ENCODE data around the gene KRTAP2-4. TPM values are rescaled to one million over a fixed set of nuclear protein-coding genes. Genes with fewer than 3 reads are reported as not detected.

Gene KRTAP2-4
- total RNA-seq, 2 donors from 2014 or later, result not detected

- Histone ChIP-seq H3K36me3 (no peaks in the 10 kb centered on the region), H3K27ac (no peak overlapping the region), H3K9me3 (no peaks in the 10 kb centered on the region), H3K27me3 (replicated peaks; ENCODE audit: insufficient read depth) (no peaks in the 10 kb centered on the region), H3K4me3 (no peak overlapping the region), H3K4me1 (ENCODE audit: control insufficient read depth in 1 of 2, low read depth in 2 of 2) (no peaks in the 10 kb centered on the region)
- DNase-seq (ENCODE audit: low spot score), result no peak
- TF ChIP-seq CTCF (IDR thresholded peaks at IDR 0.05), result no peak
- ATAC-seq (ENCODE audit: insufficient number of reproducible peaks, low FRiP score, low read depth), result no peak
Measured at GRCh38 chr17:41020336-41020735, 45.3 kb downstream of the KRTAP2-4 start.

- no peak for TF ChIP-seq CTCF (IDR thresholded peaks at IDR 0.05)
- no peaks in the 10 kb centered on the region for H3K27me3 ChIP-seq (replicated peaks; ENCODE audit: insufficient read depth)
Measured at GRCh38 chr17:41019415-41019814, 46.3 kb downstream of the KRTAP2-4 start.

GRCh38 chr17:41018541-41018940, 47.1 kb downstream of the KRTAP2-4 start:
- no peak for ATAC-seq (ENCODE audit: insufficient number of reproducible peaks, low FRiP score, low read depth)
- H3K4me1 ChIP-seq (ENCODE audit: control insufficient read depth in 1 of 2, low read depth in 2 of 2), result no peaks in the 10 kb centered on the region
- DNase-seq (ENCODE audit: low spot score), result no peak
- no peaks in the 10 kb centered on the region for H3K36me3 ChIP-seq
- no peaks in the 10 kb centered on the region for H3K27me3 ChIP-seq (replicated peaks; ENCODE audit: insufficient read depth)
- no peak for TF ChIP-seq CTCF (IDR thresholded peaks at IDR 0.05)
- no peak overlapping the region for H3K27ac ChIP-seq
- no peaks in the 10 kb centered on the region for H3K9me3 ChIP-seq
- H3K4me3 ChIP-seq, result no peak overlapping the region

More at GRCh38 chr17:41019415-41019814, 46.3 kb downstream of the KRTAP2-4 start:
- Histone ChIP-seq H3K36me3 (no peaks in the 10 kb centered on the region), H3K9me3 (no peaks in the 10 kb centered on the region), H3K4me1 (ENCODE audit: control insufficient read depth in 1 of 2, low read depth in 2 of 2) (no peaks in the 10 kb centered on the region), H3K4me3 (no peak overlapping the region), H3K27ac (no peak overlapping the region)
- DNase-seq (ENCODE audit: low spot score), result no peak
- ATAC-seq (ENCODE audit: insufficient number of reproducible peaks, low FRiP score, low read depth), result no peak

- ATAC-seq (ENCODE audit: insufficient number of reproducible peaks, low FRiP score, low read depth) (no peak), DNase-seq (ENCODE audit: low spot score) (no peak)
- H3K9me3 ChIP-seq, result no peaks in the 10 kb centered on the region
- H3K36me3 ChIP-seq, result no peaks in the 10 kb centered on the region
- no peaks in the 10 kb centered on the region for H3K27me3 ChIP-seq (replicated peaks; ENCODE audit: insufficient read depth)
- H3K4me3 ChIP-seq, result no peak overlapping the region
- no peak overlapping the region for H3K27ac ChIP-seq
- no peaks in the 10 kb centered on the region for H3K4me1 ChIP-seq (ENCODE audit: control insufficient read depth in 1 of 2, low read depth in 2 of 2)
- TF ChIP-seq CTCF (IDR thresholded peaks at IDR 0.05), result no peak
Measured at GRCh38 chr17:41016578-41017215, 49.0 kb downstream of the KRTAP2-4 start.

GRCh38 chr17:41015454-41015853, 50.2 kb downstream of the KRTAP2-4 start:
- TF ChIP-seq CTCF (IDR thresholded peaks at IDR 0.05), result no peak
- Histone ChIP-seq H3K4me3 (no peak overlapping the region), H3K36me3 (no peaks in the 10 kb centered on the region), H3K27me3 (replicated peaks; ENCODE audit: insufficient read depth) (no peaks in the 10 kb centered on the region), H3K27ac (no peak overlapping the region), H3K9me3 (no peaks in the 10 kb centered on the region), H3K4me1 (ENCODE audit: control insufficient read depth in 1 of 2, low read depth in 2 of 2) (no peaks in the 10 kb centered on the region)
- no peak for DNase-seq (ENCODE audit: low spot score)
- ATAC-seq (ENCODE audit: insufficient number of reproducible peaks, low FRiP score, low read depth), result no peak

Other genes starting within 250 kb of the KRTAP2-4 start
- 10 to 100 TPM in 1 of 2 donors, 1 to 10 TPM in 1; 2.3 to 13.5 TPM for gene KRT10, start 243.3 kb downstream of the KRTAP2-4 start, total RNA-seq
- not detected for gene KRT12, start 198.7 kb downstream of the KRTAP2-4 start, total RNA-seq
- gene KRT20, start 180.6 kb downstream of the KRTAP2-4 start, total RNA-seq, result 1 to 10 TPM in 1 of 2 donors, not detected in 1; 1.8 TPM
- gene KRT23, start 128.2 kb downstream of the KRTAP2-4 start, total RNA-seq, result under 1 TPM in 1 of 2 donors, not detected in 1; 0.54 TPM
- not detected for gene KRT39, start 98.9 kb downstream of the KRTAP2-4 start, total RNA-seq
- not detected for gene KRT40, start 81.6 kb downstream of the KRTAP2-4 start, total RNA-seq
- gene KRTAP3-3, start 71.7 kb downstream of the KRTAP2-4 start, total RNA-seq, result not detected
- gene KRTAP3-2, start 66.0 kb downstream of the KRTAP2-4 start, total RNA-seq, result not detected
- gene KRTAP3-1, start 56.8 kb downstream of the KRTAP2-4 start, total RNA-seq, result not detected
- not detected for gene KRTAP1-5, start 38.7 kb downstream of the KRTAP2-4 start, total RNA-seq
- not detected for gene KRTAP1-4, start 35.7 kb downstream of the KRTAP2-4 start, total RNA-seq
- gene KRTAP1-3, start 31.0 kb downstream of the KRTAP2-4 start, total RNA-seq, result not detected
- not detected for gene KRTAP1-1, start 24.4 kb downstream of the KRTAP2-4 start, total RNA-seq
- not detected for gene KRTAP2-1, start 18.6 kb downstream of the KRTAP2-4 start, total RNA-seq
- not detected for gene KRTAP2-2, start 10.6 kb downstream of the KRTAP2-4 start, total RNA-seq
- not detected for gene KRTAP2-3, start 5.8 kb downstream of the KRTAP2-4 start, total RNA-seq
- not detected for gene KRTAP4-7, start 18.3 kb upstream of the KRTAP2-4 start, total RNA-seq
- not detected for gene KRTAP4-8, start 32.3 kb upstream of the KRTAP2-4 start, total RNA-seq
- gene KRTAP4-16, start 36.3 kb upstream of the KRTAP2-4 start, total RNA-seq, result not detected
- not detected for gene KRTAP4-9, start 39.5 kb upstream of the KRTAP2-4 start, total RNA-seq
- not detected for gene KRTAP4-11, start 52.5 kb upstream of the KRTAP2-4 start, total RNA-seq
- gene KRTAP4-12, start 58.3 kb upstream of the KRTAP2-4 start, total RNA-seq, result not detected
- not detected for gene KRTAP4-6, start 74.7 kb upstream of the KRTAP2-4 start, total RNA-seq
- not detected for gene KRTAP4-5, start 83.9 kb upstream of the KRTAP2-4 start, total RNA-seq
- not detected for gene KRTAP4-4, start 94.9 kb upstream of the KRTAP2-4 start, total RNA-seq
- gene KRTAP4-3, start 102.3 kb upstream of the KRTAP2-4 start, total RNA-seq, result not detected
- gene KRTAP4-2, start 112.3 kb upstream of the KRTAP2-4 start, total RNA-seq, result not detected
- not detected for gene KRTAP4-1, start 119.0 kb upstream of the KRTAP2-4 start, total RNA-seq
- not detected for gene KRTAP9-1, start 124.0 kb upstream of the KRTAP2-4 start, total RNA-seq
- gene KRTAP9-2, start 160.8 kb upstream of the KRTAP2-4 start, total RNA-seq, result not detected
- not detected for gene KRTAP9-3, start 166.6 kb upstream of the KRTAP2-4 start, total RNA-seq
- not detected for gene KRTAP9-8, start 172.1 kb upstream of the KRTAP2-4 start, total RNA-seq
- not detected for gene KRTAP9-4, start 183.8 kb upstream of the KRTAP2-4 start, total RNA-seq
- not detected for gene KRTAP9-9, start 189.5 kb upstream of the KRTAP2-4 start, total RNA-seq
- gene KRTAP9-6, start 199.5 kb upstream of the KRTAP2-4 start, total RNA-seq, result not detected
- not detected for gene KRTAP9-7, start 209.8 kb upstream of the KRTAP2-4 start, total RNA-seq
- gene KRTAP29-1, start 237.0 kb upstream of the KRTAP2-4 start, total RNA-seq, result not detected
- not detected for gene KRTAP16-1, start 243.4 kb upstream of the KRTAP2-4 start, total RNA-seq
- gene KRTAP17-1, start 249.8 kb upstream of the KRTAP2-4 start, total RNA-seq, result not detected